Stimulated activated CD8-positive, alpha-beta memory T cell treated with anti-CD3 and anti-CD28 coated beads, Interleukin-4, amount 100 ng/mL, for 4 hours (primary cell): ENCODE results near the gene SYT12.
A peak's percentile ranks its signal among the peaks of the same experiment; 100 is the strongest.

ENCODE experiments used
- DNase-seq, 2 donors: peaks; one replicate each; pipeline ENCODE4 v3.0.0-alpha.2; 2020; ENCODE audit warnings: low read depth in 2 of 2, low spot score in 1 of 2

The SYT12 gene

DNA sequence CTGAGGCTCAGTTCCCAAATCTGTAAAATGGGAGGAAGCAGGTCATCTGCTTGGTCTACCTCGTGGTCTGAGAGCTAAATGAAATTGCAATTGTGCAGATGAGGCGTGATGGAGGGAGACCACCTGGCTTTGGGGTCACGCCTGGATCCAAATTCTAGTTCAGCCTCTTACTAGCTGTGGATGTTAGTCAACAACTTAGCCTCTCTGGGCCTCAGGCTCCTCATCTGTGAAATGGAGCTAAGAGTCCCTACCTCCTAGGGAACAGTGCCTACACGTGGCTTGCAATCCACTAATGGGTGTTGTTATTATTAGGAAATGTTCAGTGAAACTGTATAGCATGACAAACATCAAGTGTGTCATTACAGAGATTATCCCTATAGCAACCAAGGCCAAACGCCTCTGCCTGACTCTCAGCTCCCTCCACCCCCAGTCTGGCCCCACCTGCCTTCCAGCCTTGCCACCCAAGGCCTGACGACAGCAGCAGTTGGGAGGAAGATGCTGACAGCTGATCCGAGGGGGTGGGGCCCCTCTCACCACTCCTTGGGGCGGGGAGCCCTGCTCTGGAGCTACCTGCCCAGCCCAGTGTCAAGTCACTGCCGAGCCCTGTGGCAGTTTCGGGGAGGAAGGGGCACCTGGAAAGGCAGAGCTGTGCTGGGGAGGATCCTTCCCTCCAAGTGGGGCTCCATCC is 32.0 kb downstream of the SYT12 start:
- DNase-seq, result no peak

DNA sequence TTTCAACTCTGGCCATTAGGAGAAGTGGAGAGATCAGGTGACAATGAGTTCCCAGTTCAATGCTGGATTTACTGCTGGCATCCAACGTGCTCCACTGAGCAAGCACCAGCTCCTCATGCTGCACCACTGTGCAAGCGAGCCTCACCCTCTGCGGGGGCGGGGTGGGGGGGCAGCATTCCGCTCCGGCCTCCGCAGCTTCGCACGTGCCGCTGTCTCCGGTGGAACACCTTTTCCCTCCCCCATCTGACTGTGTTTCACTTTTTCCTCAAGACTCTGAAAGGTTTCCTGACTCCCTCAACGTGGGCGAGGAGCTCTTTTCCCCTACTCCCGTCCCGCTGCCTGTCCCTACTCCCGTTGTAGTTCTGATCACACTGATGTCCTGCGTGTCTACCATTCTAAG is 32.9 kb downstream of the SYT12 start:
- DNase-seq, result no peak

DNA sequence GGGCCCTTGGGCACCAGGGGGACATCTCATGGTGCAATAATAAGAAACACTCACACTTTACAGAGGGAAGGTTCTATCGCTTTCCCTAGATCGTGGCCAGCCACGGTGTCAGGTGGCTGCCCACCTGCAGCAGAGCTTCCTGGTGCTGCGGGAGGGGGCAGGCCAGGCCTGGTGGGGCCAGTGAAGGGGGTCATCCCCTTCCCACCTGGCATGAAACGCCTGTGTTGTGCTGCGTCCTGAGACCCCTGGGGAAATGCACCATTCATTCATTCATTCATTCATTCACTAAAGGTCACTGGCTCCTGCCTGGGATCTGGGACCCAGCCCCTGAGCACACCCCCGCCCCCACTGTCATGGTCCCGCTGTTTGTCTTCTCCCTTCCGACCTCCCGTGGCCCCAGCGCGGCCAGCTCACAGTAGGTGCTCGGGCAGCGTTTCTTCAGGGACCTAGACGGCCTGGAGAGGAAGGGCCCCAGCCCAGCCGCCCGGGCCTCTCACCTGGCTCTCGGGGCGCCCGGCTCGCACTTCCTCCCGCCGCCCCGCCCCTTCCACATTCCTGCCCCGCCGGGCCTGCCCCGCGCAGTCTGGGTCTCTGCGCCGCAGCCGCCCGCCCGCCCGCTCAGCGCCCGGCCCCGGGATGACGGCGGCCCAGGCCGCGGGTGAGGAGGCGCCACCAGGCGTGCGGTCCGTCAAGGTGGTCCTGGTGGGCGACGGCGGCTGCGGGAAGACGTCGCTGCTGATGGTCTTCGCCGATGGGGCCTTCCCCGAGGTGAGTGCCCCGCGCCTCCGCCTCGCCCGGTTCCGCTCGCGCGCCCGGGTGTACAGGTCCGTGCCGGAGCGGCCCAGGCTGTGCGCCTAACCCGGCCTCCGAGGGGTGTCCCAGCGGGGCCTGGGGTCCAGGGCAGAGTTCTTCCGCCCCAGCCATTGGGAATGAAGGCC is 33.6 kb downstream of the SYT12 start, which contains the start of gene RHOD:
RHOD (plus strand) TSS at position 581 of the 938 bp plus-strand sequence; CDS start at position 637, 56 bp downstream.
- DNase-seq, result no peak

DNA sequence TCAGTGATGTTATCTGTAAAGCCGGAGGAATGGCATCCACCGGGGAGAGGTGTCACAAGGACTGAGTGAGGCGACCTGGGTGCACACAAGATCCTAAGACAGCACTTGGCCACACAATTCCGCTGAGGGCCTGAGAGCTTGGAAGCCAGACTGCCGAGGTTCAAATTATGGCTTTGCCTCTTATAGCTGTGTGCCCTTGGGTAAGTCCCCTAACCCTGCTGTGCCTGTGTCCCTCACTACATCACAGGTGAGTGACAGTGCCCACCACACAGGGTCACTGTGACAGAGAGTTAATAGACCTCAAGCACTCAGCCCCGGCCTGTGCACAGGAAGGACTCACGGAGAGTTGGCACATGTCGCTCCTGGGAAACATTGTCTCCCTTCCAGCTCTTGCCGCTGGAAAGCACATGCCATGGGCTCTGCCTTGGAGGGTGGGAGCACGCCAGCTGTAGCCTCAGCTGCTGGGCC is 34.3 kb downstream of the SYT12 start:
- DNase-seq, result no peak

DNA sequence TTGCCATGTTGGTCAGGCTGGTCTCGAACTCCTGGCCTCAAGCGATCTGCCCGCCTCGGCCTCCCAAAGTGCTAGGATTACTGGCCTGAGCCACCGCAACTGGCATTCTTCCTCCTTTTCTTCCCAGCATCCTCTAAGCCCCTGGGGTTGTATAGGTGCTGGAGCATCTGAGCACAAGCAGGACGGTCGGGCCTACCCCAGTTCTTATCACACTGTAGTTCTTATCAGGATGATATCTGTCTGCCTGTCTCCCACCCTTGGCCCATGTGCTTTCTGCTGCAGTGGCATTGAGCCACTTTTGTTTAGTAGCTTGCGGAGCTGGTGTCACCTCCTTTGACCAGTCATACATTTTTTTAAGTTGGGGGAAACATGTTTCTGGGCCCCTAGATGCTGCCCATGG is 35.6 kb downstream of the SYT12 start:
- no peak for DNase-seq

DNA sequence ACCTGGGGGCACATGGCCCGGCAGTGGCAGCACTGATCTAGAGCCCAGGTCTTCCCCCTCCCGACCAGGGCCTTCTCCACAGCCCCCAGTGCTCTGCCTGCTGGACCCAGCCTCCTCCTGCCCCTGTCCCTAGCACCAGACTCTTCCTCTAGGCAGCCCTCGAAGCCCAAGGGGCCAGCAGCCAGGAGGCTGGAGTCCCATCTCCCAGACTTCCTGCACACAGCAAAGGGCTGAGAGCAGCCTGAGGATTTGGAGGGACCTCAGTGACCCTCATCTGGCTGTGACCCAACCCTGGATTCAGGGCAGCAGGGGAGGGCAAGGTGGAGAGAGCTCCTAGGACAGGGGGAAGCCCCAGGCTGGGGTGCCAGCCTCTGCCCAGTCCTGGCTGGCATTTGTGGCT is 36.7 kb downstream of the SYT12 start:
- DNase-seq, result no peak

DNA sequence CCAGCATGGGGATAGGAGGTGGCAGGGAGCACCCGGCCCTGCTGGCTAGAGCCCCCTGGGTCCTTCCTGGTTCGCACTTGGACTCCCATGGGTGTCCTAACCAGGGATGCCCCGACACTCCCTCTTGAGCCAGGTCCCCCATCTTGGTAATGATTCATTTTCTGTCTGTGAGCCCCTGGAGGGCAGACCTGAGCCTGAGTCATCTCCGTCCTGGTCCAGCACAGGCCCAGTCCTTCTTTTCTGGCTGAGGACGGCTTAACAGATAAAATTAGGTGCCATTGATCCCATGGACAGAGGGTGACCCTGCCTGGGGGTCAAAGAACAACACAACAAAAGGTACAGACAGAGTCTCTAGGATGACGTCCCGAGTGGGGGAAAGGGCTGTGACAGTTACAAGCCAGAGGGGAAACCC is 37.2 kb downstream of the SYT12 start:
- no peak for DNase-seq

DNA sequence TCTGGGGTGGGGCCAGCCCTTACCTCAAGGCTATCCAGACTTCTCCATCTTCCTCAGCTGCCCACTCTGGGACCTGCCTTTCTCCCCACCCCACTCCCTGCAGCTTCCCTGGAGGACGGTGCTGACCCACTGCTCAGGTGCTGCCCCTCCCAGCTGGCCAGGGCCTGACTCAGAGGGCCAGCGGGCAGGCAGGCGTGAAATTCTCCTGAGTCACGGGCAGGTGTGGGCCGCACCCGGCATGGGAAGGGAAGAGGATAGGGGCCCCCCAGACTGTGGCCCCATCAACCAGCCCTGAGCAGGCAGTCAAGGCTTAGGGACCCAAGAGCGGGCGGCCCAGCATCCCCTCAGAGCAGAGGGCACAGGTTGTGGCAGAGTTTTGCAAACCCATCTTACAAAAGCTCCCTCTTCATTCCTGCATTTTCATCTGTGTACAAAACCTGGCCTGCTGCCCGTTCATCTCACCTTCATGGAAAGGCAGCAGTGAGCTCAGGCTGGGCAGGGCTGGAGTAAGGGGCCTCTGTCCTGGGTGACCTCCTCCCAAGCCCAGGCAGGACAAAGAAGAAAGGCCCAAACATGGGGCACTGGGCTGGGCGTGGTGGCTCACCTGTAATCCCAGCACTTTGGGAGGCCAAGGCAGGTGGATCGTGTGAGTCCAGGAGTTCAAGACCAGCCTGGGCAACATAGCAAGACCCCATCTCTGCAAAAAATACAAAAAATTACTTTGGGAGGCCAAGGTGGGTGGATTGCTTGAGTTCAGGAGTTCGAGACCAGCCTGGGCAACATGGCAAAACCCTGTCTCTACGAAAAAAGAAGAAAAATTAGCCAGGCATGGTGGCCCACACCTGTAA is 39.8 kb downstream of the SYT12 start:
- no peak for DNase-seq

DNA sequence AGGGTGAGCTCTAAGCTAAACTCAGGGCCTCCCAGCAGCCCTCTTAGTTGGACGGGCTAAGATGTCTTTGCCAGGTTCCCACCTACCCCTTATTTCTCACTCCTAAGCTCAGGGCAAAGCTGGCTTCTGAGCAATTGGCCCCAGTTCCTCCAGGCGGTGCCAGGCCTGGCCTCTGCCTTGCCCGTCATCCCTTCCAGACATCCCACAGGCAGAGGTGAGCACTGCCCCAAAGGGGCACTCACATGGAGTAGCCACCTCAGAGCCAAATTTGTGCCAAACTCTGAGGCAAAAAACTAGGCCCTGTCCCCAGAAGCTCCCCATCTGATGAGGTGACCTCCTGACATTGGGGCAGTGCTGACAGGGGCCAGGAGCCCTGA is 43.4 kb downstream of the SYT12 start:
- no peak for DNase-seq

DNA sequence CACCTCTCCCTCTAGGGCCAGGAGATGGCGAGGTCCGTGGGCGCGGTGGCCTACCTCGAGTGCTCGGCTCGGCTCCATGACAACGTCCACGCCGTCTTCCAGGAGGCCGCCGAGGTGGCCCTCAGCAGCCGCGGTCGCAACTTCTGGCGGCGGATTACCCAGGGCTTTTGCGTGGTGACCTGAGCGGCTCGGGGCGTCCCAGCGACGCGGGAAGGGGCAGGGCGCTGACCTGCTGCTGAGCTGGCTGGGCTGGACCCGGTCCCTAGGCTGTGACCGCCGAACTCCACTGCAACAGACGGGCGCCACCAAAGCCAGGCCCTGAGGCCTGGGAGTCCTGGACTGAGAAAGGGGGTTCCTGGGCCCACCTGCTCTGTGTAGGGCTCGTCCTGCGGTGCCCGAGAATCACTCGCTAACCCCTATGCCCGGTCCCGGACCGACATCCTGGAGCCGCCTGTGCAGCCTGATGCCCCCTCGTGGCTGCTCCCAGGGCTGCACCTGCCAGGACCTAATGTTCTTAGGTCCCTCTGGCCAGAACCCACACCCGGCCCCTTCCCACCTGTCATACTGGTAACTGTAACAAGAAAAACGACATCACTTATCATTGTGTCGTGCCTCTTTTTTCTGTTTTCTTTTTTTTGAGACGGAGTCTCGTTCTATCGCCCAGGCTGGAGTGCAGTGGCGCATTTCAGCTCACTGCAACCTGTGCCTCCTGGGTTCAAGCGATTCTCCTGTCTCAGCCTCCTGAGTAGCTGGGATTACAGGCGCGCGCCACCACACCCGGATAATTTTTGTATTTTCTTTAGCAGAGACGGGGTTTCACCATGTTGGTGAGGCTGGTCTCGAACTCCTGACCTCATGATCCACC is 48.7 kb downstream of the SYT12 start:
- DNase-seq, result peak; percentile 42

DNA sequence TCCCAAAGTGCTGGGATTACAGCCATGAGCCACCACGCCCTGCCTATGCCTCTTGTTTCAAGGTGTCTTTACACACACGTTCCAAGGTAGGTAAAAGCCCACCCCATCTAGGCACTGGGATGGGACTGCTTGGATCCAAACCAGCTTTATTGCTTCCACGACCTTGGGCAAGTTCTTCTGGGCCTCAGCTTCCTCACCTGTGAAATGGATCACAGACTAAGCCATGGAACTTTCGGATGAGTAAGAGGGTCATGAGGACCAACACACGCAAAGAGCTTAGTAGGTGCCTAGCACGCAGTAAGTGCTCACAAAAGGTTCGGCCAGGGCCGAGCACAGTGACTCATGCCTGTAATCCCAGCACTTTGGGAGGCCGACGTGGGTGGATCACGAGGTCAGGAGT is 49.4 kb downstream of the SYT12 start:
- DNase-seq, result no peak

DNA sequence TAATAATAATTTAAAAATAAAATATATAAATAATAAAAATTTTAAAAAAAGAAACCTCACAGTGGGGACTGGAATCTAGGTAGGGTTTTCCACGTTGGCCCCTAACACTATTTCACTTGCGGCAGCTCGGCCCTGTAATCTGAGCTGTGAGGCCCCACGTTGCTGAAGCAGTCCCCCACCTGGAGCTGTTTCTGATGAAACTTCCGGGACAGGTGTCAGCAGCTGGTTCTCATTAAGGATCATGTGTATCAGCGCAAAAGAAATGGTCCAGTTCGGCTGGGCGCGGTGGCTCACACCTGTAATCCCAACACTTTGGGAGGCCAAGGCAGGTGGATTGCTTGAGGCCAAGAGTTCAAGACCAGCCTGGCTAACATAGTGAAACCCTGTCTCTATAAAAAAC is 51.0 kb downstream of the SYT12 start:
- no peak for DNase-seq

DNA sequence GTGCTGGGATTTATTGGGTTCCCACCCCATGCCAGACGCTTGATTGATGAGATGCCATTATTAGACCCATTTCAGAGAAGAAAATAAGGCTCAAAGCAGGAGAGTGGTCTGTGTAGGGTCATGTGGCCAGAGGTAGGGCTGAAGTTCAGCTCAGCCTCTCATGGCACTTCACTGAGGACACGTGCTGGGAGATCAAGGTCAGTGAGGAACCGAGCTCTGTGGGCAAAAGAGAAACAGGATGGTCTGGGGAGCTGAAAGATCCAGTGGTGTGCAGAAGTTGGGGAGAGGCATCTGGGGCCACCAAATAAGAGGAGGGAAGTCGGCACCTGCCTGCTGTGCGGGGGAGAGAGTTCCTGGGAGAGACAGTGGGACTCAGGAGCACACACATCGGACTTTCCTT is 53.3 kb downstream of the SYT12 start:
- DNase-seq, result no peak

DNA sequence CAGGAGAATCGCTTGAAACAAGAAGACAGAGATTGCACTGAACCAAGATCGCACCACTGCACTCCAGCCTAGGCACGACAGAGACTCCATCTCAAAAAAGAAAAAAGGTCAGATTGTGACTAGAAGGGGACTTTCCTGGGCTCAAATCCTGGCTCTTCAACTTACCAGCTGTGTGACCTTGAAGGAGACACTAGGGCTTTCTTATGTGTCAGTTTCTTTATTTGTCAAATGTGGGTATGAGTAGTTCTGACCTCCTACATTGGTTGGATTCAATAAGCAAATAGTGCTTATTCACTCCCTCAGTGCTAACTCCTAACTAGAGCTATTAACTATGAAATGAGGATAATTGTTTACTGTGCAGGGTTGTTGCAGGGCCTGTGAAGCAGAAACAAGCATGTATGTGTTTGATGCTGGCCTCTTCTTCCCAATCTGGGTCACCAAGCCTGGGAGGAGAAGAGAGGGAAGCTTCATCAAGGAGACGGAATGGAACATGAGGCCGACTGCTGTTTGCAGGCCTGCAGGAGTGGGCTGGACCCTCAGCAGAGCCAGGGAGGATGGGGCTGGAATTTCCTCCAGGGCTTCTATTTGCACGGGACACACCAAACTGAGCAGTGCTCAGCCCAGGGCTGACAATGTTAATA is 56.3 kb downstream of the SYT12 start:
- no peak for DNase-seq

DNA sequence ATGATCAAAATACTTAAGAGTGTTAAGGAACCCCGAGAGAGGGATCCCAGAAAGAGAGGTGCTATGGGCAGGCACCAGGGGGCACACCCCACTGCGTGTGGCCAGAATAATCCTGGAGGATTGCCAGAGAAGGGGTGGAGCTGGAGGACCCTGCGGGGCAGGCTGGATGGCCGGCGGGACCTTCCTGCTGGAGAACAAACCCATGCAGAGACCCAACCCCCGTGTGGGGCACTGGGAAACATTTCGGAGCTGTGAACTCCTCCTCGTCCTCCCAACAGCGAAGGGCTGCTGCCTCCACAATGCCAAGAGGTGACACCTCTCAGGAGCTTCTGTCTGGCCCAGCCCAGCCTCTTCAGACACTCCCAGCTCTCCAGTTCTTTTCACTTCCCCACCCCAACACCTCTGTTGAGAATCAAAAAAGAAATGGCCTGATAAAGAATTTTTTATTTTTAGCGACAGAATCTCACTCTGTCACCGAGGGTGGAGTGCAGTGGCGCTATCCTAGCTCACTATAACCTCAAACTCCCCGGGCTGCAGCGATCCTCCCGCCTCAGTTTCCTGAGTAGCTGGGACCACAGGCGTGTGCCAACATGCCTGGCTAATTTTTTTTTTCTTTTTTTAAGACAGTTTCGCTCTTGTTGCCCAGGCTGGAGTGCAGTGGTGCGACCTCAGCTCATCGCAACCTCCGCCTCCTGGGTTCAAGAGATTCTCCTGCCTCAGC is 59.3 kb downstream of the SYT12 start:
- DNase-seq, result no peak

DNA sequence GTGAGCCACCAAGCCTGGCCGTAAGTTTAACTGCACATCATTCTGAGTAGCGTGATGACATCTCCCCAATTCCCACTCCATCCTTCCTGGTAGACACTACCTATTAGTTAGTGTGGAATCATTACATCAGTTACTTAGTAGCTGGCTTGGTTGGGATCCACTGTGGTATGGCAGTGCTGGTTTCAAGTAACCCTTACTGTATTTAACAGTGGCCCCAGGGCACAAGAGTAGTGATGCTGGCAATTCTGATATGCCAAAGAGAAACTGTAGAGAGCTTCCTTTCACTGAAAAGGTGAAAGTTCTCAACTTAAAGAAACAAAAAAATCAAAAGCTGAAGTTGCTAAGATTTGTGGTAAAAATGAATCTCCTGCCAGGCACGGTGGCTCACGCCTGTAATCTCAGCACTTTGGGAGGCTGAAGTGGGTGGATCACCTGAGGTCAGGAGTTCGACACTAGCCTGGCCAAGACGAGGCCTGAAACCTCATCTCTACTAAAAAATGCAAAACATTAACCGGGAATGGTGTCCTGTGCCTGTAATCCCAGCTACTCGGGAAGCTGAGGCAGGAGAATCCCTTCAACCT is 60.9 kb downstream of the SYT12 start:
- DNase-seq, result no peak

DNA sequence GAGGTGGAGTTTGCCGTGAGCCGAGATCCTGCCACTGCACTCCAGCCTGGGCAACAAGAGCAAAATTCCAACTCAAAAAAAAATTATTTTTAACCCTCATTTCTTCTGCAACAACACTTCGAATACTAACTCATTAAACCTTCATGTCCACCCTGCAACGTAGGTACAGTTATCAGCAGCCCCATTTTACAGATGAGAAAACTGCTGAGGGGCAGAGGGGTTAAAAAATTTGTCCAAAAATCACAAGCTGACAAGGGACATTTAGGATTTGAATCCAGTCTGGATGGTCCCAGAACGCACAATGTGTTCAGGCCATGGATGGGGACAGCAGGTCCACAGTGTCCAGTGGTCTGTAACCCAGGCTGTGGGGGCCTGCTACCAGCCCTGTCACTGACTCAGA is 62.7 kb downstream of the SYT12 start:
- no peak for DNase-seq

DNA sequence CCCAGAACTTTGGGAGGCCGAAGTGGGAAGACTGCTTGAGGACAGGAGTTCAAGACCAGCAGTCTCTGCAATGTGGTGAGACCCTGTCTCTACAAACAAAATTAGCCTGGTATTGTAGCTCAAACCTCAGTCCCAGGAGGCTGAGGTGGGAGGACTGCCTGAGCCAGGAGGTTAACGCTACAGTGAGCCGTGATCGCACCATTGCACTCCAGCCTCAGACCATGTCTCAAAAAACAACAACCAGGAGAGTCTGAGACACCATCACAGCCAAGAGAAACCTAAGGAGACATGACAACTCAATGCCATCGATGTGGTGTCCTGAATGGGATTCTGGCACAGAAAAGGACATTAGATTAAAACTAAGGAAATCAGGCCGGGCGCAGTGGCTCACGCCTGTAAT is 67.8 kb downstream of the SYT12 start:
- no peak for DNase-seq

DNA sequence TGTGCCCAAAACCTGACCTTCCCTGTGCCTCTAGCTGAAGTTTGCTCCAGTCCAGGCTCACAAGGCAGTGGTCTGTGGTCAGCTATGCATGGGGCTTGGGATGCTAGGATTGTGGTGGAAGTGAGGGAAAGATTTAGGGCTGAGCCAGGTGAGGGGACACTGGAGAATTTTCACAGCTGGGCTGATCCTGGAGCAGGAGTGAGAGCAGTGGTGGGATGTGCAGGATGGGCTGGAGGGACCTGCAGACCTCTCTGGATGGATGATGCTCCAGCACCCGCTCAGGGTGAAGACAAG is 72.2 kb downstream of the SYT12 start:
- DNase-seq, result no peak
